Thoracic aorta (tissue), 2 donors: Measurements from ENCODE around the gene INO80D. TPM values are rescaled to one million over a fixed set of nuclear protein-coding genes. Genes with fewer than 3 reads are reported as not detected.

ENCODE experiments used
- ATAC-seq: fragments of 150-250 bp; one replicate; pipeline ENCODE4 v1.8.0; 2017; ENCODE audit warnings: low read depth; ENCODE audit not compliant: insufficient number of reproducible peaks, low FRiP score
- DNase-seq: peaks from one replicate; pipeline ENCODE4 v3.0.0-alpha.2; 2020; ENCODE audit warnings: low spot score
- H3K27ac ChIP-seq, 2 donors: fragments of 200-600 bp; sonication (generic); 1 replicate in 1 of 2; 2 replicates in 1 of 2; pipeline ENCODE4 v1.5.1; 2016; ENCODE audit warnings: mild to moderate bottlenecking in 2 of 2, moderate library complexity in 2 of 2
- H3K27me3 ChIP-seq: fragments of 200-600 bp; sonication (generic); replicated peaks from 2 replicates; pipeline ENCODE4 v1.6.0; 2016; ENCODE audit warnings: mild to moderate bottlenecking; ENCODE audit not compliant: insufficient read depth
- H3K36me3 ChIP-seq: fragments of 200-600 bp; sonication (generic); one replicate; pipeline ENCODE4 v1.5.1; 2016
- H3K4me1 ChIP-seq, 2 donors: fragments of 200-600 bp; sonication (generic); 1 replicate in 1 of 2; 2 replicates in 1 of 2; pipeline versions ENCODE4 v1.5.1 to v1.6.0; 2016; ENCODE audit warnings: low read depth in 2 of 2, mild to moderate bottlenecking in 1 of 2; ENCODE audit not compliant: control insufficient read depth in 1 of 2
- H3K4me3 ChIP-seq: fragments of 200-600 bp; sonication (generic); 2 replicates; pipeline ENCODE4 v1.5.1; 2016; ENCODE audit warnings: mild to moderate bottlenecking
- H3K9me3 ChIP-seq: fragments of 200-600 bp; sonication (generic); 2 replicates; pipeline ENCODE4 v1.5.1; 2016
- total RNA-seq, 2 donors: library from RNA; depleted of rRNA; stranded (reverse); fragments of >200 nt; gene quantifications; one replicate each; pipeline versions ENCODE4 v1.1.0 to v1.2.3, GENCODE V29; 2016
- TF ChIP-seq, protein P1 (sequence below): fragments of 200-600 bp; sonication (generic); IDR thresholded peaks from one replicate; pipeline ENCODE4 v1.5.1; 2019; ENCODE audit warnings: antibody characterized with exemption

Gene INO80D
- total RNA-seq, 2 donors from 2014 or later: 24.4 to 25.5 TPM

DNA sequence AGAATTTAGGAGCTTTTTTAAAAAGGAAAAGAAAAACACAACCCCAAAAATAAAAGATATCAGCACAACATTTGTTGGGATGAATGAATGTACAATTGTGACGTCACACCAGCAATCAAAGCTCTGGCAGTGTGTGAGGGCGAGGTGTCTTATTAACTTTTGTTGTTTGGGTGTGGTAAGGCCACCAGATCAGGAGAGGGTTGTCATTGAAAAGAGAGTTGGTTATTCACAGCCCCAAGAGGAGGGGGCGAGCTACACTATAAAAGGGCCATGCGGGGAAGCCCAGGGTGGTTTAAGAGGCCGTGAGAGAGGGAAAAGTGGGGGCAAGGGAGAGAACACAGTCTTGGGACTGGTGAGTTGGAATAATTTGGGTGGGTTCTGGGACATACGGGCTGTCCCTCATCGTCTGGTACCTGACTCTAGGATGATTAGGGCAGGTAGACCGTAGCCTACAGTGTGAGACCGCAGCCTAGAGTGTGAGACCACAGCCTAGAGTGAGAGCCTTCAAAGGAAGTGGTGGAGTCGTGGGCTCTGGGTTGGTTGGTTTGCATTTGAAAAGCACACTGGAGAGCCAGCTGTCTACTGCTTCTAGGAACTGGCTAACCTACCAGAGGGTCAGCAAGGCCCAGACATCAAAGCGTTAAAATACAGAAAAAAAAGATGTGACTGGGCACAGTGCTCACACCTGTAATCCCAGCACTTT lies 128.4 kb downstream of the INO80D start:
- ATAC-seq: no peak
- no peak overlapping the region for H3K4me3 ChIP-seq
- DNase-seq: no peak
- no peaks in the 10 kb centered on the region for H3K36me3 ChIP-seq
- no peaks in the 10 kb centered on the region for H3K4me1 ChIP-seq
- H3K27ac ChIP-seq: no peak overlapping the region
- TF ChIP-seq, protein P1, sequence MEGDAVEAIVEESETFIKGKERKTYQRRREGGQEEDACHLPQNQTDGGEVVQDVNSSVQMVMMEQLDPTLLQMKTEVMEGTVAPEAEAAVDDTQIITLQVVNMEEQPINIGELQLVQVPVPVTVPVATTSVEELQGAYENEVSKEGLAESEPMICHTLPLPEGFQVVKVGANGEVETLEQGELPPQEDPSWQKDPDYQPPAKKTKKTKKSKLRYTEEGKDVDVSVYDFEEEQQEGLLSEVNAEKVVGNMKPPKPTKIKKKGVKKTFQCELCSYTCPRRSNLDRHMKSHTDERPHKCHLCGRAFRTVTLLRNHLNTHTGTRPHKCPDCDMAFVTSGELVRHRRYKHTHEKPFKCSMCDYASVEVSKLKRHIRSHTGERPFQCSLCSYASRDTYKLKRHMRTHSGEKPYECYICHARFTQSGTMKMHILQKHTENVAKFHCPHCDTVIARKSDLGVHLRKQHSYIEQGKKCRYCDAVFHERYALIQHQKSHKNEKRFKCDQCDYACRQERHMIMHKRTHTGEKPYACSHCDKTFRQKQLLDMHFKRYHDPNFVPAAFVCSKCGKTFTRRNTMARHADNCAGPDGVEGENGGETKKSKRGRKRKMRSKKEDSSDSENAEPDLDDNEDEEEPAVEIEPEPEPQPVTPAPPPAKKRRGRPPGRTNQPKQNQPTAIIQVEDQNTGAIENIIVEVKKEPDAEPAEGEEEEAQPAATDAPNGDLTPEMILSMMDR: no peak
- no peaks in the 10 kb centered on the region for H3K9me3 ChIP-seq
- H3K27me3 ChIP-seq: no peaks in the 10 kb centered on the region

- no peaks in the 10 kb centered on the region for H3K9me3 ChIP-seq
- no peaks in the 10 kb centered on the region for H3K36me3 ChIP-seq
- H3K4me1 ChIP-seq: no peaks in the 10 kb centered on the region
- TF ChIP-seq, protein P1: no peak
- H3K27me3 ChIP-seq: no peaks in the 10 kb centered on the region
- DNase-seq (no peak), ATAC-seq (no peak)
- no peak overlapping the region for H3K27ac ChIP-seq
- no peak overlapping the region for H3K4me3 ChIP-seq
Measured at GRCh38 chr2:205954707-205955106, 131.3 kb downstream of the INO80D start.

DNA sequence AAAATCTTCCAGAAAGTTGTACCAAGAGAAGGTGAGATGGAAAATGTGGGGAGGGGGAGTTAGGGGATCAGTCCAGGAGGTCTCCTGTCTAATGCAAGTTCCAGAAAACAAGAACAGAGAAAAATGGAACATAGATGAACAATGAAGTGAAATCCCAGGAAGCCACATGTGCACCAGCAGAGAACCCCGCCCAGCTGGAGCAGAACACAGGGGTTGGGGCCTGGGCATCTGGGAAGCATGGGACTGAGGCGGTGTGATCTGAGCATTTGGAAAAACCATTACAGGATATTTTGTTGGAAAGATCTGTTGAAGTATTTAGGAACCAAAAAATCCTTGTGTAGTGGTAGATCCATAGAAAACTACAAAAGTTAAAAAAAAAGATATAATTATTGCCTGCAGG lies 133.7 kb downstream of the INO80D start:
- Histone ChIP-seq H3K4me1 (peaks cover 0 to 4% of the 10 kb centered on the region in 2 donors), H3K36me3 (no peaks in the 10 kb centered on the region), H3K27me3 (no peaks in the 10 kb centered on the region), H3K9me3 (no peaks in the 10 kb centered on the region), H3K27ac (no peak overlapping the region), H3K4me3 (no peak overlapping the region)
- no peak for DNase-seq
- TF ChIP-seq, protein P1: no peak
- no peak for ATAC-seq

DNA sequence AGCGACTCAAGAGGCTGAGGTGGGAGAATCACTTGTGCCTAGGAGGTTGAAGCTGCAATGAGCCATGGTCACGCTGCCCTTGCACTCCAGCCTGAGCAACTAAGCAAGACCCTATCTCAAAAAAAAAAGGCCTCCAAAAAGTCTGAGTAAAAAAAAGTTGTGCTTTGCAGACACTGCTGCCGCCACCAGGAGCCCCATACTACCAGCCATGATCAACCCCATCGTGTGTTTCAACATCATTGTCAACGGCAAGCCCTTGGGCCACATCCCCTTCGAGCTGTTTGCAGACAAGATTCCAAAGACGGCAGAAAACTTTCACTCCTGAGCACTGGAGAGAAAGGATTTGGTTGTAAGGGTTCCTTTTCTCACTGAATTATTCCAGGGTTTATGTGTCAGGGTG lies 137.1 kb downstream of the INO80D start:
- Histone ChIP-seq H3K4me3 (no peak overlapping the region), H3K27ac (no peak overlapping the region), H3K9me3 (no peaks in the 10 kb centered on the region), H3K27me3 (no peaks in the 10 kb centered on the region), H3K36me3 (no peaks in the 10 kb centered on the region), H3K4me1 (peaks cover 0 to 4% of the 10 kb centered on the region in 2 donors)
- DNase-seq: no peak
- TF ChIP-seq, protein P1: no peak
- no peak for ATAC-seq

- TF ChIP-seq, protein P1: no peak
- H3K9me3 ChIP-seq: no peaks in the 10 kb centered on the region
- peaks cover 0 to 4% of the 10 kb centered on the region in 2 donors for H3K4me1 ChIP-seq
- peak overlapping the region; percentile 60 for H3K4me3 ChIP-seq
- no peak for ATAC-seq
- DNase-seq: no peak
- H3K27ac ChIP-seq: no peak overlapping the region
- H3K27me3 ChIP-seq: no peaks in the 10 kb centered on the region
- H3K36me3 ChIP-seq: no peaks in the 10 kb centered on the region
Measured at GRCh38 chr2:205948496-205948837, 137.5 kb downstream of the INO80D start.
